HG03039 (cell line): Measurements from ENCODE around the gene SAMD10.
"Not testable (repeated sequence)": the region's sequence is repeated elsewhere in the genome, so short reads cannot be mapped to it uniquely, and the experiment has no call there.

ENCODE experiments used
- ATAC-seq: cut with Tn5 transposase; IDR thresholded peaks from one replicate; pipeline ENCODE4 v1.9.1; 2021; ENCODE audit warnings: mild to moderate bottlenecking, moderate library complexity; ENCODE audit not compliant: unreplicated experiment

SAMD10 gene

DNA sequence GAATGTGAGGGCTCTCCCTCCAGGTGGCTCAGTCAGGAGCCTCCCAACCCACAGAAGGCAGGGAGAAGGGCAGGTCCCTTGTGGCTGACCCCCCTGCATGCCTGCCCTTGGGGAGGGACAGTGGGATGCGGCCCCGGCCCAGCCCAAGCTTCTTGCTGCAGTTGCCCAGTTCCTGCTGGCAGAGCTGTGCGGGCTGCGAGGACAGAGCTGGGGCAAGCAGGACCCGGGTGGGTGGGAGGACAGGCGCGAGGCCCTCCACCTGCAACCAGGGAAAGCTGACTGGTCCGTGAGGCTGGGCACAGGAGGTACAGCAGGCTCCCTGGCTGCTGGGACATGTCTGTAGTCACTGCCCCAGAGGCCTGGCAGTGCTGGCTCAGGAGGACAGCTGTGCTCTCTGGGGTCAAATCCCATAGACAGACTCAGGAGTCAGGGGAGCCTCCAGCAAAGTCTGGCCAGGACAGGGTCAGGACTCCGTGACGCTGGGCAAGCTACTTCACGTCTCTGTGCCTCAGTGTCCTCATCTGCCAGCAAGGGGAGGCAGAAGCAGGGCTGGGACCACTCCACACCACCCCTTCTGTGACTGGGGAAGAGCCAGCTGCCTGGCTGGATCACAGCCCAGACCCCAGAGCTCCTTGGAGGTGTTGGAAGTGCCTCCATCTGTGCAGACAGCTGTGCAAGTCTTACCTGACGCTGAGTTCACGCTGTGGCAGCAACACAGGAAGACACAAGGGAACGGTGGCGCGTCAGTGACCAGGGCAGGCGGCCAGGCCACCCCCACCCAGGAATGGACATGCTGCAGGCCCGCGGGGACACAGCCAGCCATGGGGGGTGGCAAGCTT lies 36.3 kb downstream of the SAMD10 start:
- ATAC-seq: no peak

DNA sequence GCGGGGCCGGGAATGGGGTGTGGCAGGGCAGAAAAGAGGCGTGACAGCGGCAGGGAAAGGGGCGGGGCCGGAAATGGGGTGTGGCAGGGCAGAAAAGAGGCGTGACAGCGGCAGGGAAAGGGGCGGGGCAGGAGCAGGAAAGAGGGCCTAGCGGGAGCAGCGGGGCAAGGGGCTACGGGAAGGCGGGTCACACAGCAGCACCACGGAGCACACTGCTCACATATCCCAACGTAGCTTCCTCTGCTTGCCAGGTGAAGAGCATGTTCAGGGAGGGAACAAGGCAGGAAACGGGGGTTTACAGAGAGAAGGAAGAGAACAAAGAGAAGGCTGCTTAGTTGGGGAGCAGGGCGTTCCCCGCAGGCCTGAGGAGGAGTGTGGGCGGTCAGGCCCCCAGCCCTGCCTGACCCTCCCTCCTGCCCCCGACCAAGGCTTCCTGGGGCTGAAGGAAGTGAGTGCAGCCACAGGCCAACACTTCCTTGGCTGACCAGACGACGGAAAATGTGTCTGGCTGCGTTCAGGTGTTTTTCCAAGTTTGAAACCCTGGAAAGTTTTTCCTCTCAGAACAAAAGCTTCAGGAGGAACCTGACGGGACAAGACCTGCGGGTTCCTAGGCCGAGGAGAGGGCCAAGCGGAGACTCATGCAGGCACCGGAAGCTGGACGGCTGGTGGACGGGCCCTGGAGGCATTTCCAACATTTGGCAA lies 37.0 kb downstream of the SAMD10 start:
- ATAC-seq: no peak

DNA sequence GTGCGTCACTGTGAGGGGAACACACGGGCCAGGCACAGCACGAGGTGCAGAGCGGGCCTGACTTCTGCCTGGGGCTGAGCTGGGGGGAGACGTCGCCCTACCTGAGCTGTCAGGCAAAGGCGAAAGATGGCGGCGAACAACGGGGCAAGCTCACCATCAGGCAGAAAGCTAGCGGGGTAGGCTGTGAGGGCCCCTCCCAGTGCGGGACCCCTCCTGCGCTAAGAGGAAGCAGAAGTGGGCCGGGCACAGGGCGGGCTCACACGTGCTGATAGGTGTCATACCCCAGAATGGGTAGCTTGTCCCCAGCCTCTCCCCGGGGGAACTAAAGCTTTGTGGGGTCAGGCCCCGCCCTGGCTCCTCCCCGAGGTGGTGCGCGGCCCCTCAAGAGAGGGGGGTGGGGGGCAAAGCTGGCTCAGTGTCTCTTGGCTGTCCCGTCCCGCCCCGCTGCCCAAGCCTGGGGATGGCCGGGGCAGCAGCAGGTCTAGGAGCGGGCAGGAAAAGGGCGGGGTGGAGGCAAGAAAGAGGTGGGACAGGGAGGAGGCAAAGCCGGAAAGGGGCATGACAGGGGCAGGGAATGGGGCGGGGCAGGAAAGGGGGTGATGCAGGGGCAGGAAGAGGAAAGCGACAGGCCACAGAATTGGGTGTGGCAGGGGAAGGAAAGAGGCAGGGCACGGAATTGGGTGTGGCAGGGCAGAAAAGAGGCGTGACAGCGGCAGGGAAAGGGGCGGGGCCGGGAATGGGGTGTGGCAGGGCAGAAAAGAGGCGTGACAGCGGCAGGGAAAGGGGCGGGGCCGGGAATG lies 38.0 kb downstream of the SAMD10 start:
- no peak for ATAC-seq

DNA sequence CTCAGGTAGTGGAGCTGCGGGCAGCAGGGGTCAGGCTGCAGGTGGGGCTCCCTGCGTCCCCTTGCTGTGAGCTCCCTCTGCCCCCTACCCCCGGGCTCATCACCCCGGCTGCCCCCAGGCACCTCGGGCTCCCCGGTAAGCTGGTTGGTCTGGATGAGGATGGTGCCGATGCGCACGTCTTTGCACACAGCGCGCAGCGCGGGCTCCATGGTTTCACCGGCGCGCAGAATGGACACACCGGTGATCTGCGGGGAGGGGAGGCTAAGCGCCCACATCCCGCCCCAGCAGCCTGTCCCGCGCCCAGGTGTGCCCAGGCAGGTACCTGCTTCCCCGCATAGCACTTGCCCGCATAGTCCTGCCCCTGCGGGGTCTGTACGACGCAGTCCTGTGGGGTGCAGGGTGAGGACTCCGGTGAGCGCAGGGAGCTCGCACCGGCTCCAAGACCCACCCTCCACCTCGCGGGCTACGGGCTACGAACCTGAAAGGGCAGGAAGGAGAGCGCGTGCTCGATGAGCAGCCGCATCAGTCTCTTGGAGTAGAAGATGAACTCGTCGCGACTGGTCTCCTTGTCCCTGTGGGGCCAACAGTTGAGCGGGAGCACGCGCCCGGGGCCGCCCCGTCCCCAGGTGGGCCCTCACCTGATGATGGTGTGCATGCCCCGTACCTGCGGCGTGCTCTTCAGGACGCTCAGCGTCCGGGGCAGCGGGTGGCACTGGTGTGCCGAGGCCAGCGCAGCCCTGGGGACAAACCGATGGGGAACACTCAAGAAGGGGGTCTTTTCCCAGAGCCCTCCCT lies 38.8 kb downstream of the SAMD10 start:
- ATAC-seq: no peak

DNA sequence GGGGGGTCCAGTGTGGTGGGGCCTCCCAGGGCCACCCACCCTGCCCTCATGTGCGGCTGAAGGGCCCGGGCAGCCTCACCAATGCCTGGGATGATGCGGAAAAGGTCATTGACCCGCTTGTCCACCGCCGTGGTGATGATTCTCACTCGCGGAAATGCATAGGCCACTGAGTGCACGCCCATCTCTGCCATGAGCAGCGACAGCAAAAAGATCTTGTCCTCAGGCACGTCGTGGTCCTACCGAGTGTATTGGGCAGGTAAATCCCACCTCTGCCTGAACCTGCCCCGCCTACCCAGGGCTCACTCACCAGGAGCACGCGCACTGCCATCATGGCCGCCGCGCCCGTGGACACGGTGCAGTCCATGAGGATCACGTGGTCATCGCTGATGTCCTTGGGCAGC lies 39.4 kb downstream of the SAMD10 start:
- no peak for ATAC-seq

DNA sequence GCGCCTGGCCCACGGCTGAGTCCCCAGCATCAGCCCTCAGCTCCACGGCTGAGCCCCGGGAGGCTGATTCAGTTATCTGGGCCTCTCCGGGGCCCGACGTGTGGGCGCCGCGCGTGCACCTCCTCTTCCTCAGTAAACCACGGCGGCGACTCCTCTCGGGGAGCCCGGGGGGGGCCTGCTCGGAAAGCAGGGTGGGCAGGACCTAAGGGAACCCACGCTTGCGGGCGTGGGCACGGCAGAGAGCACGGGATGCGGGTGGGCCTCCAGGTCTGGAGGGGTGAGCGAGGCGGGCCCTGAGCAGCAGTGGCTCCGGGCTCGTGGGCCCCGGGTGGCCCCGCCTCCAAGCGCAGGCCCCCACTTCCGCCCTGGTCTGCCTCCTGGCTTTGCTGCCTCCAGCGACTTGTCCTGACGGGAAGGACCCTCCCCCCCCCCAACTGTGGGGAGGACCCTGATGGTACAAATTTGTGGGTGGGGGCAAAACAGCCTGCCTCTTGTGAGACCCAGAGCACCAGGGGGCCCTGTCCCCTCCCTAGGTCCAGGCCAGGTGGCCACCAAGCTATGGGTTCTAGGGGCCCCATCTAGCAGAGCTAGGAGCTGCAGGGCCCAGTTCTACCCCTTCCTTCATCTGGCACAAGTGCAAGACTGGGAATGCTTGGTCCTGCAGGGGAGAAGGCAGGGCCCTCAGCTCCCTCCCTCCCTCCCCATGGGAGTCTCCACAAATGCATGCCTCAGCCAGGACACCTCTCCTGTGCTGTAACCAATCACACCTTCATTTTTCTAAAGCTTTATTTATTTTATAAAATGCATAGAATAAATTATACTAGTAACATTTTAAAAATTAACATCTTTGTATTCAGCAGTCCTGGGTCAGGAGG lies 40.1 kb downstream of the SAMD10 start:
- ATAC-seq: no peak

DNA sequence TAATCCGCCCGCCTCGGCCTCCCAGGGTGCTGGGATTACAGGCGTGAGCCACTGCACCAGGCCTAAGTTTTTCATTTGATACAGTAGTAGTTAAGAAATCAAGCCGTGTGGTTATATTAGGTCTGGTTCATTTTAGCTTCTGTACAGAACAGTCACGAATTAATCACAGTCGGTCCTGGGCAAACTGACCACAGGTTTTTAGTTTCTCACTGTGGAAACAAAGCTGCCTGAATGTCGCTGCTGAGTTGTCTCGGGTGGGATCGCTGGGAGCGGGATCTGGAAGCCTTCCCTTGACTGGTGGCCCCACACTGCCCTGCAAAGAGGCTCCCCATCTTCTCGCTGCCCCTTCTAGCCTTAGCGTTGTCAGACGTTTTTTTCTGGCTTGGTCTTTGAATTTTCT lies 41.8 kb downstream of the SAMD10 start:
- ATAC-seq: no peak

DNA sequence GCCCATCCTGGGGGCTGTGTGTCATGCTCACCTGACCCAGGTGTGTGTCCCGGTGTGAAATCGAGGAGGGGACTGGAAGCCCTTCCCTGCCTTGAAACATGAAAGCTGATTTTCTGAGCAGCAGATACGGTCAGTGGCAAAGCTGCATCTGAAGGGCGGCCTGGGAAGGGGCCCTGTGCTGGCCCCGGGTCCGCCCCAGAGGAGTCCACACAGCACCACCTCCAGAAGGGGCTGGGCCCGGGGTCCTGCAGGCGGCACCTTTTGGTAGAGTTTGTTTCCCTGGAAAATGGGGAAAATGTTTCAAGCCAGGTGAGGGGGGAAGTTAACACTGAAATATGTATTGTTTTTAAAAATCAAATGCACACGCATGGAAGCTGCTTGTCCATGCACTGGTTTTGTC lies 44.0 kb downstream of the SAMD10 start:
- ATAC-seq: no peak

DNA sequence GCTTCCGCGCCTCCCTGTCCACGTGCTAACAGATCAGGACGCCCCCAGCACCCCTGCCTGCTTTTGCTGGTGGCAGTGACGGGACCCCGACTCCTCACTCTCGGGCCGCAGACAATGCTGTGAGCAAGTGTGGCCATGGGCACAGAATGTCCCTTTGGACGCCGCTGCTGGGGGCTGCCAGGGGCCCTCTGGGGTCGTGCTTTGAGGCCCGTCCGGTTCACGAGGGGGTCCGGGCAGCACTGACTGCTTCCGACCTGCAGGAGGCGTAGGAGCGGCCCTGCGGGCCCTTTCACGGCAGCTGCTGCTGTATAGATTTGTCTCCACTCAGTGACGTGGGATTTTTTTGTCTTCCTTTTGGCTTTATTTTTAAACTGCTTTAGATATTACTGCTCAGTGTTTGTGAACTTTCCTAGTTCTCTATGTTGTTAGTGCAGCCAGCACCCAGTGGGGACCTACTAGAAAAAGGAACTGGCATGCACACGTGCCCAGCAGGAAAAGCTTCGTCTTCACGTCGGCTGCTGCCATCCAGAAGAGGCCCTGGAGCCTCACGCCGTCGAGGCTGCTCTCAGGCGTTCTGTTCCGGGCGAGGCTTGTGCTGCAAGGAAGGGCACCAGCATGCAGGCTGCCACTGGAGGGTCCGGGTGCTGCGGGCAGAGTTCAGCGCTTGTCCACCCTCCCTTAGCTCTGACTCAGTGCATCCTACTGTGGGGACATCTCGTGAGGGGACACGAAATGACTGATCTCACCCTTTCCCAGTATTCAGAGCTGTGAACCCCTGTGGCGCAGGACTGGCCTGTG lies 45.0 kb downstream of the SAMD10 start:
- no peak for ATAC-seq

DNA sequence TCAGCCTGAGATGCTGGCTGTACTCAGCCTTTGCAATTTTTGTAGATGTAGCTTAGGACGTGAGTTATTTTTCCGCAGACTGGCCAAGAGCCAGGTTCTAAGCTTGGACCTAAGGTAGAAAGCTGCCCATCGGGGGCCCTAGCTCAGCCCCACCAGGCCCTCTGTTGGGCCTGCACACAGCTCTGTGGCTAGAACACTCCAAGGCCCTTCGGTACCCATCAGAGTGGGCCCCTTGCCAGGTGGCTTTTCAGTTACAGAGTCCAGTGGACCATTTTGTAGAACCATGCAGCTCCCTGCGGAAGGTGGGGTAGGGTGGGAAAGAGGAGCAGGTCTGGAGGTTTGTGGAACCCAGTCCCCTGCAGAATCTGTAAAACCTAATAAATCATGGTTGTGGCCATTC lies 45.8 kb downstream of the SAMD10 start:
- no peak for ATAC-seq

DNA sequence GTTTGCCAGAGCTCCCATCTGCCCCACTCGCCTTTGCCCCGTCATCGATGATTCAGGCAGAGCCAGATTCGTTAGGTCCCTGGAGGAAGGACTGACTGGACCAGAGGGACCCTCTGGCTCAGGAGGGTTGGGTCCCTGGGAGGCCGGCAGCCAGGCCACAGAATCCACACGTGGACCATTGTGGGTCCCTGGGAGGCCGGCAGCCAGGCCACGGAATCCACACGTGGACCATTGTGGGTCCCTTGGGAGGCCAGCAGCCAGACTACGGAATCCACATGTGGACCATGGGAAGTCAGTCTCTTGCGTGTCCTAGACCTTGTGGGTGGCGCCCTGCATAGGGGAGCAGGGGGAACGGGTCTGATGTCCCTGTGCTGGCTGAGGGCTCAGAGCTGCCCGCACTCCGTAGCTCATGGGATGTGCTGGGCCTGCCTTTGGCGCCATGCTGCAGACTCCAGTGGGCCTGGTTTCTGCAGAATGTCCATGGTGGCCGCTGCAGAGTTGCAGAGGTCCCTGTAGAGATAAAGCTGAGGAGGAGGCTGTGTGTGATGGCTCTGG lies 46.8 kb downstream of the SAMD10 start:
- no peak for ATAC-seq

DNA sequence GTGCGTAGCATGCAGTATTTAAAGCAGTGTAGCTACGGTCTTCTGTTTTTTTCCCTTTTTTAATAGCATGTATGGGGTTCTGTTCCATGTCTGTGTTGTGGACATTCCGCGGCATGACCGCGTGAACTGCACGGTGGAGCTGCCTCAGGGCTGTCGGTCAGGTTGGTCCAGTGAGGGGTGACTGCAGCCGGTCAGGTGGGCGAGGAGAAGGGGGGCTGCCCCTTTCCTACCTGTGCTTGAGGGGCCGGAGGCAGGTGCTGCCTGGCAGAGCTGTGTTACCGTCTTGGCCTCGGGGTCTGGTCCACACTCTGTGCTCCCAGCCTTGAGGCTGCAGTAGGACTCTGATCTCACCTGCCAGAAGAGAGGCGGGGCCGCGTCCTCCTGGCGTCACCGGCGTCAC lies 47.7 kb downstream of the SAMD10 start:
- no peak for ATAC-seq

DNA sequence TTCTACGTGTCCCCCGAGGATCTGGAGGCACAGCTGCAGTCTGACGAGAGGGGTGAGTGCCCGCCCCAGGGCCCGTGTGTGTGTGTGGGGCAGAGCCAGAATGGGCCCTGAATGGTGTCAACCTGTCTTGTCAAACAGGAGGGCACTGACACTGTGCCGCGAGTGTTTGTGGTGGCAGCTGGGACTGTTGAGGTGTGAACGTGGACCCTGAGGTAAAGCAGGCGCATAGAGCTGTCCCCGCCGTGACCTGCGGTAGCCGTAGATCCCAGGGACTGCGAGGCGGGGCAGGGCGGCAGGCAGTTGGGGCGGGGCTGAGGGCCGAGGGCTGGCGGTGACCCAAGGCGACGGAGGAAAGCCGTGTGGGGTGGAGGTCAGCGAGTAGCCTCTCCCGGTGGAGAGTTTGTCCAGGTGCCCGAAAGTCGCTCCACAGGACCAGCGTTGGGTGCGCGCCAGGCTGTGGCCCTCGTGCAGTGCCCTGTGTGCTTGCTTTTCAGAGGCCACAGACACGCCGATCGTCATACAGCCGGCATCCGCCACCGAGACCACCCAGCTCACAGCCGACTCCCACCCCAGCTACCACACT lies 48.4 kb downstream of the SAMD10 start:
- no peak for ATAC-seq

DNA sequence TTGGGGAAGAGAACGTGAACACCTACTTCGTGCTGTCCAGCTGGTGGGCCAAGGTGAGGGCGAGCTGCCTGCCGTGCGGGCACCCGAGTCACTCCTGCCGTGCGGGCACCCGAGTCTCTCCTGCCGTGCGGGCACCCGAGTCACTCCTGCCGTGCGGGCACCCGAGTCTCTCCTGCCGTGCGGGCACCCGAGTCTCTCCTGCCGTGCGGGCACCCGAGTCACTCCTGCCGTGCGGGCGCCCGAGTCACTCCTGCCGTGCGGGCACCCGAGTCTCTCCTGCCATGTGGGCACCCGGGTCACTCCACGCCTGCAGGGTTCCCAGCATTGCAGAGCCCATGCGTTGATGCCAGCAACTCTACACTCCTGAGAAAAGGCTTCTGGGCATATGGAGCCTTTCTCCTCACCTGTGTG lies 50.0 kb downstream of the SAMD10 start:
- ATAC-seq: not testable (repeated sequence)

DNA sequence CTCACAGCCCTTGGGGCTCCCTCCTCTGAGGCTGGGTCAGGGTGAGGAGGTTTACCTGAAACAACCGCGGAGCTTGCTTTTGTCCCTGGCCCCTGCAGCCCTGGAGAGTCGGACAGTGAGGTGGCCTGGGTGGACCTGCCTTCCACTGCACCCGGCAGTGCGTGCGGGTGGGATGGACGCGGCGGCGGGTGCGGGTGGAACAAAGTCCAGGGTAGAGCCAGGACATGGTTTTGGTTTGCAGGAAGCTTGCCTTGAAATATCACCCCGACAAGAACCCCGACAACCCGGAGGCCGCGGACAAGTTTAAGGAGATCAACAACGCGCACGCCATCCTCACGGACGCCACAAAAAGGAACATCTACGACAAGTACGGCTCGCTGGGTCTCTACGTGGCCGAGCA lies 50.4 kb downstream of the SAMD10 start:
- ATAC-seq: no peak

DNA sequence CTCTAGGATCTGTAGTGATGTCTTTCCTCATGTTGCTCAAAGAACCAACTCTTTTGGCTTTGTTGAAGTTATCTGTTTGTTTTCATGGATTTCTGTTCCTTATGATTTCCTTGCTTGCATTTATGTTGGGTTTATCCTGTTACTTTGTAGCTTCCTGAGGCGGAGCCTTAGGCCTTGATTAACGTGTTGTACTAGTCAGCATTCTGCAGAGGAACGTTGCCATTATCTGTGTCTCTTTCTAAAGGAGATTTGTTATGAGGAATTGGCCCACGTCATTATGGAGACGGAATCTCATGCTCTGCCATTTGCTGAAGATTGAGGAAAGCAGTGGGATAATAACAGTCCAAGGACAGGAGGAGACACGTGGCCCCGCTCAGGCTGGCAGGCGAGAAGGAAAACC lies 53.1 kb downstream of the SAMD10 start:
- ATAC-seq: no peak

DNA sequence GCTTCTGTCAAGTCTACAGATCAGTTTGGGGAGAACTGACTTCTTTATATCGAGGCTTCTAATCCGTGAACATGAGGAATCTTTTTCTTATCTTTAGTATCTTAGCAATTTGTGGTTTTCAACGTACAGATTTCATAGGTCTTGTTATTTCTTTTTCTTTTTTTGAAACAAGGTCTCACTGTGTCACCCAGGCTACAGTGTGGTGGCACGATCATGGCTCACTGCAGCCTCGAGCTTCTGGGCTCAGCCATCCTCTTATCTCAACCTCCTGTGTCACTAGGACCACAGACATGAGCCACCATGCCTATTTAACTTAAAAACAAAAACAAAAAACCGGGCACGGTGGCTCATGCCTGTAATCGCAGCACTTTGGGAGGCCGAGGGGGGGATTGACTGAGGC lies 55.2 kb downstream of the SAMD10 start:
- ATAC-seq: no peak
